Neural cell (in vitro differentiated cells): Measurements from ENCODE around the gene EEF2K. TPM values are rescaled to one million over a fixed set of nuclear protein-coding genes. Genes with fewer than 3 reads are reported as not detected.

Experiments
- H2AFZ ChIP-seq: fragments of 200-600, 300-800 bp; sonication (generic), shearing (Covaris generic); 2 replicates; pipeline ENCODE4 v1.6.0; 2014; ENCODE audit warnings: low read depth, mild to moderate bottlenecking, antibody characterized with exemption, low read length, moderate library complexity
- H3F3A ChIP-seq: fragments of 200-600 bp; shearing (Covaris generic); 2 replicates; pipeline ENCODE4 v1.6.1; 2016; ENCODE audit warnings: mild to moderate bottlenecking, moderate library complexity, mixed read lengths, antibody characterized with exemption, low read length; ENCODE audit not compliant: insufficient read depth, poor library complexity, severe bottlenecking
- H3K27ac ChIP-seq: fragments of 200-600, 300-800 bp; sonication (generic), shearing (Covaris generic); 2 replicates; pipeline ENCODE4 v1.5.1; 2014; ENCODE audit warnings: mild to moderate bottlenecking, low read length, moderate library complexity
- H3K27me3 ChIP-seq: fragments of 300-800, 200-600 bp; sonication (generic), shearing (Covaris generic); 2 replicates; pipeline ENCODE4 v1.6.0; 2014; ENCODE audit warnings: mild to moderate bottlenecking, low read depth, low read length, moderate library complexity; ENCODE audit not compliant: insufficient read depth
- H3K36me3 ChIP-seq: fragments of 300-800, 200-600 bp; sonication (generic), shearing (Covaris generic); 2 replicates; pipeline ENCODE4 v1.5.1; 2014; ENCODE audit warnings: mild to moderate bottlenecking, antibody characterized with exemption, low read length, moderate library complexity; ENCODE audit not compliant: insufficient read depth
- H3K4me2 ChIP-seq: fragments of 300-800, 200-600 bp; sonication (generic), shearing (Covaris generic); 2 replicates; pipeline ENCODE4 v1.6.0; 2014; ENCODE audit warnings: mild to moderate bottlenecking, low read length
- H3K4me3 ChIP-seq: fragments of 300-800, 200-600 bp; sonication (generic), shearing (Covaris generic); 2 replicates; pipeline ENCODE4 v1.5.1; 2014; ENCODE audit warnings: mild to moderate bottlenecking, low read length, moderate library complexity
- H3K79me2 ChIP-seq: fragments of 200-600 bp; shearing (Covaris generic); replicated peaks from 2 replicates; pipeline ENCODE4 v1.6.0; 2014; ENCODE audit warnings: mild to moderate bottlenecking, low read length, moderate library complexity; ENCODE audit not compliant: insufficient read depth
- H3K9ac ChIP-seq: fragments of 300-800, 200-600 bp; sonication (generic), shearing (Covaris generic); 2 replicates; pipeline ENCODE4 v1.6.1; 2016; ENCODE audit warnings: mild to moderate bottlenecking, low read length, mixed read lengths
- H3K9me2 ChIP-seq: fragments of 200-600 bp; shearing (Covaris generic); 2 replicates; pipeline ENCODE4 v1.6.1; 2016; ENCODE audit warnings: mild to moderate bottlenecking, low read length, mixed read lengths; ENCODE audit not compliant: insufficient read depth
- H3K9me3 ChIP-seq: fragments of 200-600, 300-800 bp; sonication (generic), shearing (Covaris generic); 2 replicates; pipeline ENCODE4 v1.6.1; 2016; ENCODE audit warnings: mild to moderate bottlenecking, mixed run types, low read length, moderate library complexity, mixed read lengths
- H4K20me1 ChIP-seq: fragments of 200-600 bp; shearing (Covaris generic); 2 replicates; pipeline ENCODE4 v1.6.1; 2016; ENCODE audit warnings: mild to moderate bottlenecking, mixed run types; ENCODE audit not compliant: insufficient read depth
- EP300 ChIP-seq: fragments of 450-650 bp; conservative IDR thresholded peaks from 2 replicates; pipeline ENCODE4 v1.6.1; 2014; ENCODE audit warnings: antibody characterized with exemption, mild to moderate bottlenecking, moderate library complexity; ENCODE audit not compliant: poor library complexity, severe bottlenecking
- EZH2 ChIP-seq: fragments of 200-600, 300-800 bp; shearing (Covaris generic), sonication (generic); IDR thresholded peaks from 2 replicates; pipeline ENCODE4 v1.6.1; 2014; ENCODE audit warnings: antibody characterized with exemption, low read length, borderline replicate concordance, mild to moderate bottlenecking; ENCODE audit not compliant: insufficient read depth, poor library complexity, severe bottlenecking
- MXI1 ChIP-seq: fragments of 450-650 bp; conservative IDR thresholded peaks from 2 replicates; pipeline ENCODE4 v1.6.1; 2014; ENCODE audit warnings: antibody characterized with exemption, mild to moderate bottlenecking; ENCODE audit not compliant: poor library complexity, severe bottlenecking
- POLR2AphosphoS5 ChIP-seq: IDR thresholded peaks from 2 replicates; pipeline ENCODE4 v1.6.1; 2012
- RAD21 ChIP-seq: fragments of 450-650 bp; conservative IDR thresholded peaks from 2 replicates; pipeline ENCODE4 v1.6.1; 2014; ENCODE audit warnings: antibody characterized with exemption, mild to moderate bottlenecking, moderate library complexity
- SMC3 ChIP-seq: fragments of 450-650 bp; conservative IDR thresholded peaks from 2 replicates; pipeline ENCODE4 v1.6.1; 2014; ENCODE audit warnings: antibody characterized with exemption, mild to moderate bottlenecking, moderate library complexity; ENCODE audit not compliant: poor library complexity
- TAF1 ChIP-seq: IDR thresholded peaks from 2 replicates; pipeline ENCODE4 v1.6.1; 2012; ENCODE audit warnings: low read depth
- polyA plus RNA-seq: library from polyadenylated mRNA; depleted of rRNA; stranded (reverse); fragments of >200 nt; gene quantifications from 2 replicates; pipeline ENCODE4 v1.2.3, GENCODE V29; 2014
- TF ChIP-seq, protein P1 (sequence below): IDR thresholded peaks from 2 replicates; pipeline ENCODE4 v1.6.1; 2012; ENCODE audit warnings: borderline replicate concordance
- TF ChIP-seq, protein P2 (sequence below): fragments of 450-650 bp; IDR thresholded peaks from 2 replicates; pipeline ENCODE4 v1.5.1; 2014; ENCODE audit warnings: antibody characterized with exemption, mild to moderate bottlenecking, moderate library complexity; ENCODE audit not compliant: poor library complexity, severe bottlenecking

The EEF2K gene
- polyA plus RNA-seq, 1 donor from 2014 or later = 7.2 TPM

DNA sequence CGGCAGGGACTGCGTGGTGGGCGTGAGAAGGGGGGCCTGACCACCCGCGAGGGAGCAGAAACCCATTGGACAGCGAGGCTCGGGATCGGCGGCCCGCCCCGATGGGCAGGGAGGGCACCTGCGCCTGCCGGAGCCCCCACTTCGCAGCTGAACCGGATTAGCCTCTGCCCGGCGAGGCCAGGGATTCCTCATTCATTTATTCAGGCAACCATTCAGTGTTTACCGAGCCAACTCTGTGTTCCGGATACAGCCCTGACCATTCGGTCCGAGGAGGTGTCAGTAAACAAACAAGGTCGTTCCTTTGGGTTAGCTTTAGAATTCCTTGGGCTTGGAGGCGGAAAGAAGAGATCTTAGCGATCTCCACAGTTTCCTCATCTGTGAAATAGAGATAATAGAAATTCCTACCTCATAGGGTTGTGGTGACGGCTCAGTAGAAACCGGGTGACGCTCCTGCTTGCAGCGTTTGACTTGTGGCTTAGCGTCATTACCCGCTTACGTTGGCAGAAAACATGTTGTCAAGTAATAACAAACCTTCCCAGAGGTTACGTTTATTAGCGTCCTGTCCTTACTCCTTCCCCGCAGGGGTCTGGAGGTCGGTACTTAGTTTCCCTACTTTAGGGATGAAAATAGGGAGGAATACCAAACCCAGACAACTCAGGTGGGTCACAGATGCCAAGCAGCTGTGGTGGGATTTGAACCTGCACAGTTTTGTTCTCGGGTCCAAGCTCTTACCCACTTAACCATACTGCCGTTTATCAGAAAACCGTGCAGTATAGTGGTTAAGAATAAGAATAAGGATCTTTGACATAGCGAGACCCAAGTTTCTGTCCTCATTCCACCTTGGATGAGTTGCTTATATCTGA lies 92.0 kb downstream of the EEF2K start:
- no peaks in the 10 kb centered on the region for H3K36me3 ChIP-seq
- peak overlapping the region; percentile 98 for H3K4me3 ChIP-seq
- peak overlapping the region; percentile 94 for H3K27ac ChIP-seq
- TF ChIP-seq, protein P1, sequence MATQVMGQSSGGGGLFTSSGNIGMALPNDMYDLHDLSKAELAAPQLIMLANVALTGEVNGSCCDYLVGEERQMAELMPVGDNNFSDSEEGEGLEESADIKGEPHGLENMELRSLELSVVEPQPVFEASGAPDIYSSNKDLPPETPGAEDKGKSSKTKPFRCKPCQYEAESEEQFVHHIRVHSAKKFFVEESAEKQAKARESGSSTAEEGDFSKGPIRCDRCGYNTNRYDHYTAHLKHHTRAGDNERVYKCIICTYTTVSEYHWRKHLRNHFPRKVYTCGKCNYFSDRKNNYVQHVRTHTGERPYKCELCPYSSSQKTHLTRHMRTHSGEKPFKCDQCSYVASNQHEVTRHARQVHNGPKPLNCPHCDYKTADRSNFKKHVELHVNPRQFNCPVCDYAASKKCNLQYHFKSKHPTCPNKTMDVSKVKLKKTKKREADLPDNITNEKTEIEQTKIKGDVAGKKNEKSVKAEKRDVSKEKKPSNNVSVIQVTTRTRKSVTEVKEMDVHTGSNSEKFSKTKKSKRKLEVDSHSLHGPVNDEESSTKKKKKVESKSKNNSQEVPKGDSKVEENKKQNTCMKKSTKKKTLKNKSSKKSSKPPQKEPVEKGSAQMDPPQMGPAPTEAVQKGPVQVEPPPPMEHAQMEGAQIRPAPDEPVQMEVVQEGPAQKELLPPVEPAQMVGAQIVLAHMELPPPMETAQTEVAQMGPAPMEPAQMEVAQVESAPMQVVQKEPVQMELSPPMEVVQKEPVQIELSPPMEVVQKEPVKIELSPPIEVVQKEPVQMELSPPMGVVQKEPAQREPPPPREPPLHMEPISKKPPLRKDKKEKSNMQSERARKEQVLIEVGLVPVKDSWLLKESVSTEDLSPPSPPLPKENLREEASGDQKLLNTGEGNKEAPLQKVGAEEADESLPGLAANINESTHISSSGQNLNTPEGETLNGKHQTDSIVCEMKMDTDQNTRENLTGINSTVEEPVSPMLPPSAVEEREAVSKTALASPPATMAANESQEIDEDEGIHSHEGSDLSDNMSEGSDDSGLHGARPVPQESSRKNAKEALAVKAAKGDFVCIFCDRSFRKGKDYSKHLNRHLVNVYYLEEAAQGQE = peak; percentile 88
- TF ChIP-seq TAF1 = no peak
- peak; percentile 37 for TF ChIP-seq MXI1
- TF ChIP-seq RAD21 = no peak
- TF ChIP-seq POLR2AphosphoS5 = peak; percentile 44
- no peak for TF ChIP-seq EZH2
- TF ChIP-seq SMC3 = no peak
- TF ChIP-seq, protein P2, sequence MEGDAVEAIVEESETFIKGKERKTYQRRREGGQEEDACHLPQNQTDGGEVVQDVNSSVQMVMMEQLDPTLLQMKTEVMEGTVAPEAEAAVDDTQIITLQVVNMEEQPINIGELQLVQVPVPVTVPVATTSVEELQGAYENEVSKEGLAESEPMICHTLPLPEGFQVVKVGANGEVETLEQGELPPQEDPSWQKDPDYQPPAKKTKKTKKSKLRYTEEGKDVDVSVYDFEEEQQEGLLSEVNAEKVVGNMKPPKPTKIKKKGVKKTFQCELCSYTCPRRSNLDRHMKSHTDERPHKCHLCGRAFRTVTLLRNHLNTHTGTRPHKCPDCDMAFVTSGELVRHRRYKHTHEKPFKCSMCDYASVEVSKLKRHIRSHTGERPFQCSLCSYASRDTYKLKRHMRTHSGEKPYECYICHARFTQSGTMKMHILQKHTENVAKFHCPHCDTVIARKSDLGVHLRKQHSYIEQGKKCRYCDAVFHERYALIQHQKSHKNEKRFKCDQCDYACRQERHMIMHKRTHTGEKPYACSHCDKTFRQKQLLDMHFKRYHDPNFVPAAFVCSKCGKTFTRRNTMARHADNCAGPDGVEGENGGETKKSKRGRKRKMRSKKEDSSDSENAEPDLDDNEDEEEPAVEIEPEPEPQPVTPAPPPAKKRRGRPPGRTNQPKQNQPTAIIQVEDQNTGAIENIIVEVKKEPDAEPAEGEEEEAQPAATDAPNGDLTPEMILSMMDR = no peak
- peak; percentile 75 for TF ChIP-seq EP300
- no peaks in the 10 kb centered on the region for H3K9me2 ChIP-seq
- peak overlapping the region; percentile 60 for H2AFZ ChIP-seq
- H3F3A ChIP-seq = no peaks in the 10 kb centered on the region
- no peaks in the 10 kb centered on the region for H3K9me3 ChIP-seq
- H3K79me2 ChIP-seq = peaks cover 8% of the 10 kb centered on the region
- H3K9ac ChIP-seq = peak overlapping the region; percentile 90
- no peaks in the 10 kb centered on the region for H3K27me3 ChIP-seq
- H3K4me2 ChIP-seq = peak overlapping the region; percentile 41
- no peaks in the 10 kb centered on the region for H4K20me1 ChIP-seq

DNA sequence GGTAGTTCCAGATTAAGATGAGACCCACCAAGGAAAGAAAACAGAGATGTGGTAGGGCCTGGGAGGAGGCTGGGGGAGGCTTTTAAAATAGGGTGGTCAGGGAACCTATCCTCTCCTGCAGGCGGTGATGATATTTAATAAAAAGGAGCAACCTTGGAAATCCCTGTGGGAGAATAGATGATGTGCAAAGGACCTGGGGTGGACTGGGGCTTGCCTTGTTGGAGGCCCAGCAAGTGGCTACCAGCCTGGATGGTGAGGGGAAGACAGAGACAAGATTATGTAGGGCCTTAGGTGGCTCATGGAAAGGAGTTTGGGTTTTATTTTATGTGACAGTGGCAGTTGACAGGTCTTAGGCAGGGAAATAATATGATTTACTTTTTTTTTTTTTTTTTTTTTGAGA lies 93.0 kb downstream of the EEF2K start:
- Histone ChIP-seq H3K9me3 (no peaks in the 10 kb centered on the region), H4K20me1 (no peaks in the 10 kb centered on the region), H3K9me2 (no peaks in the 10 kb centered on the region), H3K27ac (peak overlapping the region; percentile 94), H3K27me3 (no peaks in the 10 kb centered on the region), H3K4me3 (peak overlapping the region; percentile 98), H3K9ac (no peak overlapping the region), H2AFZ (no peak overlapping the region), H3K79me2 (peaks cover 8% of the 10 kb centered on the region), H3F3A (no peaks in the 10 kb centered on the region), H3K36me3 (no peaks in the 10 kb centered on the region), H3K4me2 (peak overlapping the region; percentile 17)
- TF ChIP-seq EP300 = no peak
